Tibial artery (tissue), 4 donors: ENCODE results near the gene CERS5.

Experiments
- DNase-seq, 2 donors: peaks; one replicate each; pipeline ENCODE4 v3.0.0-alpha.2; 2019
- H3K27ac ChIP-seq, 2 donors: fragments of 200-600 bp; sonication (generic) in 1 of 2; 1 replicate in 1 of 2; 2 replicates in 1 of 2; pipeline ENCODE4 v1.5.1; 2018 to 2019; ENCODE audit warnings: mild to moderate bottlenecking in 1 of 2
- H3K27me3 ChIP-seq, 2 donors: fragments of 200-600 bp; sonication (generic) in 1 of 2; one replicate each; pipeline versions ENCODE4 v1.5.1 to v1.6.0; 2016 to 2019
- H3K36me3 ChIP-seq, 3 donors: fragments of 200-600 bp; sonication (generic) in 2 of 3; one replicate each; pipeline ENCODE4 v1.5.1; 2016 to 2019; ENCODE audit warnings: mild to moderate bottlenecking in 2 of 3
- H3K4me1 ChIP-seq, 4 donors: fragments of 200-600 bp; sonication (generic) in 2 of 4; 1 replicate in 3 of 4; 2 replicates in 1 of 4; pipeline ENCODE4 v1.5.1; 2016 to 2019
- H3K4me3 ChIP-seq, 2 donors: fragments of 200-600 bp; sonication (generic) in 1 of 2; 1 replicate in 1 of 2; 2 replicates in 1 of 2; pipeline ENCODE4 v1.5.1; 2018 to 2019; ENCODE audit warnings: mild to moderate bottlenecking in 2 of 2
- H3K9me3 ChIP-seq, 3 donors: fragments of 200-600 bp; sonication (generic) in 1 of 3; one replicate each; pipeline ENCODE4 v1.5.1; 2016 to 2019
- intact Hi-C: fragments of 100-400 bp; cut with DNase I; formaldehyde crosslinking; loops from one replicate; pipeline ENCODE4 v1.15.0; 2023; ENCODE audit warnings: low total_unique reads
- TF ChIP-seq, protein P1 (sequence below), 2 experiments: fragments of 200-600 bp in 1 of 2; fragments of 450-650 bp in 1 of 2; IDR thresholded peaks; one replicate each; pipeline ENCODE4 v1.5.1; 2017 to 2019; ENCODE audit warnings: antibody characterized with exemption in 2 of 2, mild to moderate bottlenecking in 1 of 2, moderate library complexity in 1 of 2

The CERS5 gene

GRCh38 chr12:50111693-50112455, 55.3 kb downstream of the CERS5 start, which contains the start of gene COX14:
Gene COX14, plus strand, starts transcription at chr12:50112236. Its CDS starts 7,808 bp downstream, at chr12:50120044.
- peak within 1 kb of the TSS; percentile 97 to 99 for H3K27ac ChIP-seq
- no peaks in the 10 kb centered on the region for H3K9me3 ChIP-seq
- intact Hi-C loops = loop anchor here (2.0 to 5.0 kb wide), 2 partner anchors 27 to 55 kb away; partner anchors contain the start of genes CERS5 and SMARCD1
- TF ChIP-seq, protein P1, sequence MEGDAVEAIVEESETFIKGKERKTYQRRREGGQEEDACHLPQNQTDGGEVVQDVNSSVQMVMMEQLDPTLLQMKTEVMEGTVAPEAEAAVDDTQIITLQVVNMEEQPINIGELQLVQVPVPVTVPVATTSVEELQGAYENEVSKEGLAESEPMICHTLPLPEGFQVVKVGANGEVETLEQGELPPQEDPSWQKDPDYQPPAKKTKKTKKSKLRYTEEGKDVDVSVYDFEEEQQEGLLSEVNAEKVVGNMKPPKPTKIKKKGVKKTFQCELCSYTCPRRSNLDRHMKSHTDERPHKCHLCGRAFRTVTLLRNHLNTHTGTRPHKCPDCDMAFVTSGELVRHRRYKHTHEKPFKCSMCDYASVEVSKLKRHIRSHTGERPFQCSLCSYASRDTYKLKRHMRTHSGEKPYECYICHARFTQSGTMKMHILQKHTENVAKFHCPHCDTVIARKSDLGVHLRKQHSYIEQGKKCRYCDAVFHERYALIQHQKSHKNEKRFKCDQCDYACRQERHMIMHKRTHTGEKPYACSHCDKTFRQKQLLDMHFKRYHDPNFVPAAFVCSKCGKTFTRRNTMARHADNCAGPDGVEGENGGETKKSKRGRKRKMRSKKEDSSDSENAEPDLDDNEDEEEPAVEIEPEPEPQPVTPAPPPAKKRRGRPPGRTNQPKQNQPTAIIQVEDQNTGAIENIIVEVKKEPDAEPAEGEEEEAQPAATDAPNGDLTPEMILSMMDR (IDR thresholded peaks at IDR 0.05) = peak; percentile 83 to 89
- H3K27me3 ChIP-seq = no peaks in the 10 kb centered on the region
- H3K4me1 ChIP-seq = peaks cover 0 to 61% (median 47%) of the 10 kb centered on the region in 4 donors
- peaks cover 0 to 7% (median 0%) of the 10 kb centered on the region in 3 donors for H3K36me3 ChIP-seq
- peak within 1 kb of the TSS; percentile 75 to 99 for H3K4me3 ChIP-seq
- DNase-seq = peak; percentile 99 to 100

- intact Hi-C loops = loop anchor here (2.0 to 5.0 kb wide), 2 partner anchors 27 to 56 kb away; partner anchors contain the start of genes CERS5 and SMARCD1
- Histone ChIP-seq H3K4me1 (peaks cover 0 to 57% (median 44%) of the 10 kb centered on the region in 4 donors), H3K4me3 (peak overlapping the region; percentile 38 to 41), H3K27me3 (no peaks in the 10 kb centered on the region), H3K36me3 (peaks cover 0 to 7% (median 0%) of the 10 kb centered on the region in 3 donors), H3K9me3 (no peaks in the 10 kb centered on the region), H3K27ac (peak overlapping the region; percentile 97 to 99)
- no peak for DNase-seq
- TF ChIP-seq, protein P1 (IDR thresholded peaks at IDR 0.05) = no peak
Observed at GRCh38 chr12:50111395-50111692, 55.8 kb downstream of the CERS5 start.

- H3K4me1 ChIP-seq = peaks cover 0 to 52% (median 42%) of the 10 kb centered on the region in 4 donors
- intact Hi-C loops = loop anchor here (2.0 to 5.0 kb wide), 2 partner anchors 26 to 56 kb away; partner anchors contain the start of genes CERS5 and SMARCD1
- DNase-seq = peak; percentile 67 to 93
- no peaks in the 10 kb centered on the region for H3K9me3 ChIP-seq
- peaks cover 0 to 7% (median 0%) of the 10 kb centered on the region in 3 donors for H3K36me3 ChIP-seq
- TF ChIP-seq, protein P1 (IDR thresholded peaks at IDR 0.05) = peak in 1 of 2 experiments; percentile 7
- H3K27ac ChIP-seq = peak overlapping the region; percentile 97 to 99
- no peaks in the 10 kb centered on the region for H3K27me3 ChIP-seq
- H3K4me3 ChIP-seq = peak overlapping the region; percentile 38 to 41
Observed at GRCh38 chr12:50110762-50111351, 56.3 kb downstream of the CERS5 start.

DNA sequence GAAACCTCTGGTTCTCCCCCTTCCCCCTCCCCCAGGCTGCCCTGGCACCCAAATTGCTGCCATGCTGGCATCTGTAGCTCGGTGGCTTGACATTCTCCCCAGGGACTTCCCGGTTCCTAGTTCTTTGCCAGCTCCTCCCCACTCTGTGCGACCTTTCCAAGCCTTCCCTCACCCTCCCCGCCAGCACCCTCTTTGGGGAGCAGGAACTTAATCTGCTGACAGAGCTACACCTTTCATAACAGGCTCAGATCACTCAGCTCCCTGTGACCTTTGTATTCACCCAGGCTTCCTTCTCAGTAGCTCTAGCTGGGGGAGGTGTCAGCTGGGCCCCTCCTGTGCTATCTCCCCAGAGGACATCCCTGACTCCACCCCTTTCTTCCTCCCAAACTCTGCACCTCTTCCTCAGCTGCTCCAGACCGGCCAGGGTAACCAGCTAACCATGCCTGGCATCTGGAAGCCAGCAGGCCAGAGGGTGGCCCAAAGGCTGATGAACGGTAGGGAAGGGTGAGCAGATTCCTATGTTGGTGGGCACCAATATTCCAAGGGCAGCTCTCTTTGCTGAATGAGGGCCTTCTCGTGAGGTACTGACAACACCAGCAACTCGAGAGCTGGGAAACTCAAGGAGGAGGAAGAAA, 56.9 kb downstream of the CERS5 start:
- TF ChIP-seq, protein P1 (IDR thresholded peaks at IDR 0.05) = no peak
- no peaks in the 10 kb centered on the region for H3K9me3 ChIP-seq
- peak; percentile 49 to 94 for DNase-seq
- H3K27me3 ChIP-seq = no peaks in the 10 kb centered on the region
- H3K36me3 ChIP-seq = peaks cover 0 to 1% (median 0%) of the 10 kb centered on the region in 3 donors
- peaks cover 0 to 48% (median 42%) of the 10 kb centered on the region in 4 donors for H3K4me1 ChIP-seq
- H3K4me3 ChIP-seq = peak overlapping the region; percentile 14 to 41
- H3K27ac ChIP-seq = peak overlapping the region; percentile 97 to 99
- intact Hi-C loops = loop anchor here (2.0 to 5.0 kb wide), 2 partner anchors 25 to 57 kb away; partner anchors contain the start of genes CERS5 and SMARCD1

DNA sequence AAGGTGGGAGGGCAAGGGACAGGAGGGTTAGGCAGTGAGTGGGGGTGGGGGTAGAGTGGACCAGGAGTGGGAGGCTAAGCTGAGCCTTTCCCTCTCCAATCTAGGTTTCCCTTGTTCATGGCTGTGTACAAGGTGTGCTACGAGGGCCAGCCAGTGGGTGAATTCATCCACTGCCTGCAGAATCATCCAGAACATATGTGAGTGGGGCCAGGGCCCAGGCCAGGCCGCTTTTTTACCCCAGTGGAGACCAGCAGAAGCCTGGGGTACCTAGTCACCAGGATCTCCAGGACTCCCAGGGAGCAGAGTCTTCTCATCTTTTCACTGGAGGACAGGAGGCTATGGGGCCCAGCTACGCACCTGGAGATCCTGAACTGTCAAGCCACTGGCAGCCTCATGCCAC, 57.9 kb downstream of the CERS5 start:
- no peak overlapping the region for H3K4me3 ChIP-seq
- peaks cover 0 to 53% (median 42%) of the 10 kb centered on the region in 4 donors for H3K4me1 ChIP-seq
- H3K27ac ChIP-seq = peak overlapping the region; percentile 97 to 99
- H3K9me3 ChIP-seq = no peaks in the 10 kb centered on the region
- DNase-seq = no peak
- TF ChIP-seq, protein P1 (IDR thresholded peaks at IDR 0.05) = no peak
- intact Hi-C loops = no loop called here
- no peaks in the 10 kb centered on the region for H3K36me3 ChIP-seq
- no peaks in the 10 kb centered on the region for H3K27me3 ChIP-seq
